Stimulated activated CD4-positive, alpha-beta T cell treated with anti-CD3 and anti-CD28 coated beads, Interleukin-2, amount 100 ng/mL, for 4 hours (primary cell): ENCODE data around the gene CD58.

ENCODE experiments used
- DNase-seq: peaks from one replicate; pipeline ENCODE4 v3.0.0-alpha.2; 2020; ENCODE audit warnings: low read depth

Gene CD58

GRCh38 chr1:116538544-116538943 is 32.3 kb downstream of the CD58 start:
- peak; percentile 35 for DNase-seq

GRCh38 chr1:116537898-116538297 is 32.9 kb downstream of the CD58 start:
- DNase-seq, result no peak

GRCh38 chr1:116537040-116537831 is 33.6 kb downstream of the CD58 start:
- no peak for DNase-seq

GRCh38 chr1:116534014-116534739 is 36.6 kb downstream of the CD58 start:
- no peak for DNase-seq

- DNase-seq, result no peak
Measured at GRCh38 chr1:116533429-116533820, 37.4 kb downstream of the CD58 start.

- DNase-seq, result no peak
Measured at GRCh38 chr1:116532671-116533428, 38.0 kb downstream of the CD58 start.

- DNase-seq, result no peak
Measured at GRCh38 chr1:116531917-116532316, 38.9 kb downstream of the CD58 start.

- DNase-seq, result no peak
Measured at GRCh38 chr1:116529681-116530080, 41.1 kb downstream of the CD58 start.

GRCh38 chr1:116529199-116529631 is 41.6 kb downstream of the CD58 start:
- no peak for DNase-seq

- no peak for DNase-seq
Measured at GRCh38 chr1:116528329-116529083, 42.3 kb downstream of the CD58 start.

GRCh38 chr1:116525440-116525839 is 45.4 kb downstream of the CD58 start:
- DNase-seq, result no peak

GRCh38 chr1:116521186-116521585 is 49.6 kb downstream of the CD58 start:
- no peak for DNase-seq

- DNase-seq, result no peak
Measured at GRCh38 chr1:116518400-116518799, 52.4 kb downstream of the CD58 start.

- no peak for DNase-seq
Measured at GRCh38 chr1:116516631-116517030, 54.2 kb downstream of the CD58 start.

GRCh38 chr1:116515702-116516101 is 55.1 kb downstream of the CD58 start:
- no peak for DNase-seq

- DNase-seq, result peak; percentile 15
Measured at GRCh38 chr1:116514708-116515525, 55.9 kb downstream of the CD58 start.

GRCh38 chr1:116513956-116514355 is 56.9 kb downstream of the CD58 start:
- no peak for DNase-seq

GRCh38 chr1:116511459-116512019 is 59.3 kb downstream of the CD58 start:
- no peak for DNase-seq

- no peak for DNase-seq
Measured at GRCh38 chr1:116510361-116510760, 60.5 kb downstream of the CD58 start.
